Calu3 (cell line): ENCODE data around the gene FAM204A. TPM values are rescaled to one million over a fixed set of nuclear protein-coding genes. Genes with fewer than 3 reads are reported as not detected.

Experiments
- BruUV-seq: library from RNA; stranded (reverse); fragments of 400-500 nt; replicated peaks from 2 replicates; lab custom pipeline; 2021; lab: Mats Ljungman, UMichigan
- CTCF ChIA-PET: fragments of 300-600 bp; sonication (Branson Sonifier 250); formaldehyde crosslinking; loops from one replicate; lab custom pipeline; 2022; ENCODE audit warnings: antibody characterized with exemption; lab: Charles Lee
- DNase-seq: peaks from one replicate; pipeline ENCODE4 v3.0.0; 2022
- H3K27ac Mint-ChIP-seq: one replicate; pipeline ENCODE4 v1.8.0; 2022; ENCODE audit warnings: mixed read lengths; ENCODE audit not compliant: unreplicated experiment
- H3K27me3 Mint-ChIP-seq: one replicate; pipeline ENCODE4 v1.8.0; 2022; ENCODE audit warnings: mixed read lengths; ENCODE audit not compliant: unreplicated experiment
- H3K36me3 Mint-ChIP-seq: one replicate; pipeline ENCODE4 v1.8.0; 2022; ENCODE audit warnings: mild to moderate bottlenecking, moderate library complexity, mixed read lengths; ENCODE audit not compliant: insufficient read depth, unreplicated experiment
- H3K4me1 Mint-ChIP-seq: one replicate; pipeline ENCODE4 v1.8.0; 2022; ENCODE audit warnings: mild to moderate bottlenecking, low read depth, mixed read lengths; ENCODE audit not compliant: unreplicated experiment
- H3K4me3 Mint-ChIP-seq: one replicate; pipeline ENCODE4 v1.8.0; 2022; ENCODE audit warnings: mild to moderate bottlenecking, low read depth, moderate library complexity, mixed read lengths; ENCODE audit not compliant: unreplicated experiment
- H3K9me3 Mint-ChIP-seq: one replicate; pipeline ENCODE4 v1.8.0; 2022; ENCODE audit warnings: low read depth, mixed read lengths; ENCODE audit not compliant: unreplicated experiment
- CTCF ChIP-seq: fragments of 200-600 bp; IDR thresholded peaks from one replicate; pipeline ENCODE4 v1.8.0; 2022; ENCODE audit warnings: antibody characterized with exemption; ENCODE audit not compliant: unreplicated experiment
- intact Hi-C: fragments of 100-400 bp; cut with micrococcal nuclease; formaldehyde crosslinking; loops from one replicate; pipeline ENCODE4 v1.10.0; 2022; ENCODE audit not compliant: unreplicated experiment
- total RNA-seq: library from RNA; stranded (reverse); gene quantifications from 2 replicates; pipeline ENCODE4 v1.2.3, GENCODE V29; 2022

Gene FAM204A
- total RNA-seq, 1 experiment from 2014 or later, result 34.0 TPM

GRCh38 chr10:118301211-118301610 is 40.9 kb downstream of the FAM204A start:
- no TSS peak for BruUV-seq
- no peaks in the 10 kb centered on the region for H3K9me3 Mint-ChIP-seq
- no peaks in the 10 kb centered on the region for H3K27me3 Mint-ChIP-seq
- no peaks in the 10 kb centered on the region for H3K36me3 Mint-ChIP-seq
- CTCF ChIA-PET, result no interaction called here
- intact Hi-C loops, result no loop called here
- TF ChIP-seq CTCF, result no peak
- no peak overlapping the region for H3K4me3 Mint-ChIP-seq
- no peaks in the 10 kb centered on the region for H3K4me1 Mint-ChIP-seq
- H3K27ac Mint-ChIP-seq, result no peak overlapping the region
- no peak for DNase-seq

- Mint-ChIP-seq H3K36me3 (no peaks in the 10 kb centered on the region), H3K9me3 (no peaks in the 10 kb centered on the region), H3K27ac (no peak overlapping the region), H3K4me3 (no peak overlapping the region), H3K27me3 (no peaks in the 10 kb centered on the region), H3K4me1 (no peaks in the 10 kb centered on the region)
- intact Hi-C loops, result no loop called here
- BruUV-seq, result no TSS peak
- TF ChIP-seq CTCF, result no peak
- CTCF ChIA-PET, result no interaction called here
- DNase-seq, result no peak
Measured at GRCh38 chr10:118300320-118300719, 41.8 kb downstream of the FAM204A start.

GRCh38 chr10:118298787-118299186 is 43.3 kb downstream of the FAM204A start:
- no TSS peak for BruUV-seq
- DNase-seq, result no peak
- peaks cover under 1% of the 10 kb centered on the region for H3K27me3 Mint-ChIP-seq
- H3K4me3 Mint-ChIP-seq, result no peak overlapping the region
- H3K36me3 Mint-ChIP-seq, result no peaks in the 10 kb centered on the region
- no peaks in the 10 kb centered on the region for H3K4me1 Mint-ChIP-seq
- CTCF ChIA-PET, result interaction anchor here (0.6 kb wide), 1 partner anchor 70 kb away, joined by 3 read pairs; no protein-coding TSS in a partner anchor
- no peak overlapping the region for H3K27ac Mint-ChIP-seq
- intact Hi-C loops, result no loop called here
- TF ChIP-seq CTCF, result no peak
- H3K9me3 Mint-ChIP-seq, result no peaks in the 10 kb centered on the region

GRCh38 chr10:118291122-118291521 is 51.0 kb downstream of the FAM204A start:
- H3K9me3 Mint-ChIP-seq, result no peaks in the 10 kb centered on the region
- H3K27me3 Mint-ChIP-seq, result peaks cover 21% of the 10 kb centered on the region
- no TSS peak for BruUV-seq
- no peak for DNase-seq
- H3K4me1 Mint-ChIP-seq, result no peaks in the 10 kb centered on the region
- CTCF ChIA-PET, result interaction anchor here (0.7 kb wide), 1 partner anchor 127 kb away, joined by 3 read pairs; no protein-coding TSS in a partner anchor
- no peak overlapping the region for H3K4me3 Mint-ChIP-seq
- no peaks in the 10 kb centered on the region for H3K36me3 Mint-ChIP-seq
- TF ChIP-seq CTCF, result no peak
- intact Hi-C loops, result no loop called here
- H3K27ac Mint-ChIP-seq, result no peak overlapping the region
